Measurements from ENCODE around the gene BICDL2. TPM values are rescaled to one million over a fixed set of nuclear protein-coding genes. Genes with fewer than 3 reads are reported as not detected.
A peak's percentile ranks its signal among the peaks of the same experiment; 100 is the strongest.

The BICDL2 gene
- total and polyA plus RNA-seq, 9 donors: 0.02 to 0.66 (median 0.23) TPM; not detected in 4

DNA sequence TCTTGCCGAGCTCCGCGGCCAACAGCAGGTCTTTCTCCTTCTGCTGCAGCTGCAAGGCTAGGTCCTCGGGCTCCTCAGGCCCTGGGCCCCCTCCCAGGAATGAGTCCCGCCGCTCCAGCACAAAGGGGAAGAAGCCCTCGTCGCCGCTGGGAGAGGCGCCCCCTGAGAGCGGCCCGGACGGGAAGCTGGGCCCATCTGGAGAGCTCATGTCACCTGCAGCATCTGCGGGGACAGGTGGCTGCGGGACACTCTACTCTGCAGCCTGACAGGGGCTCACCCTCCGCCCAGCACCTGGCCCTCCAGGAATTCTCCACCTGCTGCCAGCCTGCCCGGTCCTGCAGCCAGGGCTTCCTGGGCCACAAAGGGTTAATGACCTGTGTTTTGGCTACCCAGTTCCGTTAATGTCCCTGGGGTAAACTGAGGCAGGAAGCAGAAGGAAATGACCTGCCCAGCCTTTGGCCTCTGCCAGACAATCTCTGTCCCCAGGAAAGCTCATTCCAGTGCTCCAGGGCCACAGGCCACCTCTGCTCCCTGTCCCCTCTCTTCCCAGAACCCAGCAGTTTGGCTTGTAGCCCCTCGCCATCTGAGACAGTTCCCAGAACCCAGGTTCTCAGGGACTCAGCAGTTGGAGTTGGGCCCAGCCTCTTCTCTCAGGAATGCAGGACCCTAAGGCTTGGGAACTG lies 1.3 kb downstream of the BICDL2 start:
- Histone ChIP-seq H3K4me1 (ENCODE audit: control insufficient read depth, insufficient read depth, low read length) (peaks cover 4% of the 10 kb centered on the region), H3K27ac (ENCODE audit: low read length) (no peak overlapping the region), H3K9me3 (replicated peaks; ENCODE audit: control insufficient read depth, low read depth, low read length) (no peaks in the 10 kb centered on the region), H3K36me3 (ENCODE audit: control insufficient read depth, insufficient read depth, low read length) (no peaks in the 10 kb centered on the region), H3K27me3 (ENCODE audit: control insufficient read depth, insufficient read depth, low read length) (peaks cover 96% of the 10 kb centered on the region), H3K4me3 (ENCODE audit: low read length) (no peak overlapping the region)
- 38% methylated on average over 18 of the region's 19 CpGs for WGBS (ENCODE audit: insufficient coverage)
- no peak for DNase-seq

DNA sequence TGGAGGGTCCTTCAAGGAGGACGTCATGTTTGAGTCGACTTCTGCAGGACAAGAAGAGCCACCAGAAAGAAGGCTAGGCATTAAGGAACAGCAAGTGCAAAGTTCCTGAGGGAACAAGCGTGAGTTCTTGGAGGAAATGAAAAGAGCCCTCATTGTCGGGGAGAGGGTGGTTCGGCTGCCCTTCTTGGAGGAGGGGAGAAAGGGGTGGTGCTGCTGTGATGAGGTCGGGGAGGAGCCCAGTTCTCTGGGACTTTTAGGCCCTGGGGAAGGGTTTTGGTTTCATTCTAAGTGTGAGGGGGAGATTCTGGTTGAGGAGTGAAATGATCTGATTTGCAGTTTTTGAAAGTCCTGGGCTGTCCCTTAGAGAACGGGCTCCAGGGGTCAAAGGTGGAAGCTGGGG lies 4.1 kb downstream of the BICDL2 start:
- Histone ChIP-seq H3K27me3 (ENCODE audit: control insufficient read depth, insufficient read depth, low read length) (peaks cover 92% of the 10 kb centered on the region), H3K9me3 (replicated peaks; ENCODE audit: control insufficient read depth, low read depth, low read length) (no peaks in the 10 kb centered on the region), H3K4me1 (ENCODE audit: control insufficient read depth, insufficient read depth, low read length) (peaks cover 27% of the 10 kb centered on the region), H3K4me3 (ENCODE audit: low read length) (no peak overlapping the region), H3K27ac (ENCODE audit: low read length) (no peak overlapping the region), H3K36me3 (ENCODE audit: control insufficient read depth, insufficient read depth, low read length) (no peaks in the 10 kb centered on the region)
- 41% methylated on average over 7 of the region's 7 CpGs for WGBS (ENCODE audit: insufficient coverage)
- no peak for DNase-seq

DNA sequence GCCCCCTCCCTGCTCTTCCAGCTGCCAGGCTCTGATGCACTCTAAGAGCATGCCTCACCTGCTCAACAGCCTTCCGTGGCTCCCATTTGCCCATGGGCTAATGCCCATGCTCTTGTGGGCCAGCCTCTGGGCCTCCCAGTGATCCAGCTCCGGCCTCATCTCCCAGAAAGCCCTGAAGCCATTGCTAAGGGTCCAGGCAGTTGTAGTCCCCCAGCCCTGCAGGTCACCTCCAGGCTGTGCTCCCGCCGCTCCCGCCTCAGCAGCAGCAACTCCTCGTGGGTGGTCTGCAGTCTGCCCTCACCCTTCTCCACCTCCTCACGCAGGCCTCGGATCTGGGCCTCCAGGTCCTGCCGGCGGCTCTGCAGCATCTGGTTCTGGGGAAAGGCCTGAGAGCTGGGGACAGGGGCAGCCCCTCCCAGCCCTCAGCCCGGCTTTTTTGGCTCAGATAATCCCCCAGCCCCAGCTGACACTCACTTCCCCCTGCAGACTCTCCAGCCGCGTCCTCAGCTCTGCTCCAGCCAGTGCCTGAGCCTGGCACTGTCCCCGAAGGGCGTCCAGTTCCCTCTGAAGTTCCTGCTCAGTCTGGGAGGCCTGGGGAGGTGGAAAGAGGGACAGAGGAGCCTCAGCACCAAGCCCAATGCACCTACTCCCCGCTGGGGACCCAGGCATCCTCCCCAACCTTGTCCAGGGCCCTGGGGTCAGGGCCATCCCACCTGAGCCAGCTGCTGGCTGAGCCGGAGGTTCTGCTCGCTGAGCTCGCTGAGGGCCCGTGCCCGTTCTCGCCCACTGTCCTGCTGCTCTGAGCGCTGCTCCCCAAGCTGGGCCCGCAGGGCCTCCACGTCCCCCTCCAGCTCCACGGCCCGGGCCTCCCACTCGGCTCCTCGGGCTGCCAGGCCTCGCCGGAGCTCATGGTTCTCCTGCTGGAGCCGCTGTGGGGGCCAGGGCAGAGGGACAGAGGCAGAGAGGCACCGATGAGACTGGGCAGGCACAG lies 6.2 kb downstream of the BICDL2 start:
- peaks cover 71% of the 10 kb centered on the region for H3K27me3 ChIP-seq (ENCODE audit: control insufficient read depth, insufficient read depth, low read length)
- peaks cover 31% of the 10 kb centered on the region for H3K4me1 ChIP-seq (ENCODE audit: control insufficient read depth, insufficient read depth, low read length)
- no peak overlapping the region for H3K4me3 ChIP-seq (ENCODE audit: low read length)
- no peak overlapping the region for H3K27ac ChIP-seq (ENCODE audit: low read length)
- H3K9me3 ChIP-seq (replicated peaks; ENCODE audit: control insufficient read depth, low read depth, low read length): no peaks in the 10 kb centered on the region
- 66% methylated on average over 28 of the region's 33 CpGs for whole genome bisulfite sequencing (ENCODE audit: insufficient coverage)
- DNase-seq: no peak
- H3K36me3 ChIP-seq (ENCODE audit: control insufficient read depth, insufficient read depth, low read length): peaks cover 19% of the 10 kb centered on the region

DNA sequence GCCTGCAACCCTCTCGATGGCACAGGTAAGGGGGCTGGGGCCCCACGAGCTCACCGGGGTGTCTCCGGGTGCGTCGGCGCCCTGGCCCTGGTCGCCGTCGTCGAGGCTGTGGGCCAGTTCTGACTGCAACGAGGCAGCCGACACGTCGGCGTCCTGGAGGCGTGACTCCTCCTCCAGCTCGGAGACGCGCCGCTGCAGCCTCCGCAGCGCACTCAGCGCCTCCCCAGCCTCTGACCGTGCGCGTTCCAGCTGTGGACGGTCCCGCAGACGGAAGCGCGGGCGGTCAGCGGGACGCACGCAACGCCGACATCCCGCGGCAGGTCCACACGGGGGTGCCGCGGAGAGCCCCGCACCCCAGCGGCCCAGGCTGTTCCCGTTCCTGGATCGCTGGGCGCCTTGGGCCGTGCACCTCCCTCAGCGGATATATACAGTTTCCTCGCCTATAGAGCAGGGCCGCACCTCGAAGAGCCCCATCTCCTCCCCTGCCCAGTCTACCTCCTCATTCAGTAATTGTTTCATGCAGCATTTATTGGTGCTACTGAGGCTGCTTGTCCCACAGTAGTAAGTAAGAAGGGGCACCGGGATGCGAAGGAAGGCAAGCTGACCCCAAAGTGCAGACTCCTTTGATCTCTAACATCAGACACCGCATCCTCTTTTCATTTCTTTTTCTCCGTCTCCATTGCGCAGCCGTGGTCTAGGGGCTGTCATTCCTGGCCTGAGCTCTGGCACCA lies 7.1 kb downstream of the BICDL2 start:
- H3K4me3 ChIP-seq (ENCODE audit: low read length): no peak overlapping the region

DNA sequence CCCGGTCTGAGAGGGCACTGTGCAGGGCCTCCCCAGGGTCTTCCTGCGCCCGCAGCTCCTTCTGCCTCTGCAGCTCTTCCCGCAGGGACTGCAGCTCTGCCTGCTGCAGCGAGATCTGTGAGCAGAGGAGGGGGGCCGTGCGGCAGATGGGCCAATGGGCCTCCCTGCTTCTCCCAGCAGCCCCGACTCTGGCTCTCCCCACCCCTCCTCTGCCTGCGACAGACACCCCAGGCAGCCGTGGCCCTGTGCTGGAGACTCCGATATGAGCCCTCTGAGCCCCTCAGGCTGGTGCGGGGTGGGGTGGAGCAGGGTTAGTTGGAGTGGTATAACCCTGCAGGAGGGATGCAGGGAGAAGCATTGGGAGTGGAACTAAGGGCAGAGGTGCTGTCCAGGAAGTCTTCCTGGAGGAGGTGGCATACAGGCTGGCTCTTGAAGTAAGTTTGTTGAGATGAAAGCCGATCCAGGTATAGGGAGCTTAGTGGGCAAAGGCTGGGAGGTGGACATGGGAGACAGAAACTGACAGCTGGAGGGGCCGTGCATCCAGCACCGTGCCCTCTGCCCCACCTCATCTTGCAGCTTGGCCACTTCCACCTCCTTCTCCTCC lies 7.9 kb downstream of the BICDL2 start:
- 18% methylated on average over 11 of the region's 15 CpGs for WGBS (ENCODE audit: insufficient coverage)
- H3K9me3 ChIP-seq (replicated peaks; ENCODE audit: control insufficient read depth, low read depth, low read length): no peaks in the 10 kb centered on the region
- DNase-seq: no peak
- H3K27ac ChIP-seq (ENCODE audit: low read length): no peak overlapping the region
- peaks cover 24% of the 10 kb centered on the region for H3K36me3 ChIP-seq (ENCODE audit: control insufficient read depth, insufficient read depth, low read length)
- peaks cover 34% of the 10 kb centered on the region for H3K4me1 ChIP-seq (ENCODE audit: control insufficient read depth, insufficient read depth, low read length)
- no peak overlapping the region for H3K4me3 ChIP-seq (ENCODE audit: low read length)
- peaks cover 54% of the 10 kb centered on the region for H3K27me3 ChIP-seq (ENCODE audit: control insufficient read depth, insufficient read depth, low read length)

More for the DNA sequence above, 7.1 kb downstream of the BICDL2 start:
- Histone ChIP-seq H3K36me3 (ENCODE audit: control insufficient read depth, insufficient read depth, low read length) (peaks cover 24% of the 10 kb centered on the region), H3K27me3 (ENCODE audit: control insufficient read depth, insufficient read depth, low read length) (peaks cover 62% of the 10 kb centered on the region), H3K4me1 (ENCODE audit: control insufficient read depth, insufficient read depth, low read length) (peaks cover 31% of the 10 kb centered on the region), H3K27ac (ENCODE audit: low read length) (no peak overlapping the region), H3K9me3 (replicated peaks; ENCODE audit: control insufficient read depth, low read depth, low read length) (no peaks in the 10 kb centered on the region)
- DNase-seq: no peak
- 10% methylated on average over 57 of the region's 59 CpGs for WGBS (ENCODE audit: insufficient coverage)

DNA sequence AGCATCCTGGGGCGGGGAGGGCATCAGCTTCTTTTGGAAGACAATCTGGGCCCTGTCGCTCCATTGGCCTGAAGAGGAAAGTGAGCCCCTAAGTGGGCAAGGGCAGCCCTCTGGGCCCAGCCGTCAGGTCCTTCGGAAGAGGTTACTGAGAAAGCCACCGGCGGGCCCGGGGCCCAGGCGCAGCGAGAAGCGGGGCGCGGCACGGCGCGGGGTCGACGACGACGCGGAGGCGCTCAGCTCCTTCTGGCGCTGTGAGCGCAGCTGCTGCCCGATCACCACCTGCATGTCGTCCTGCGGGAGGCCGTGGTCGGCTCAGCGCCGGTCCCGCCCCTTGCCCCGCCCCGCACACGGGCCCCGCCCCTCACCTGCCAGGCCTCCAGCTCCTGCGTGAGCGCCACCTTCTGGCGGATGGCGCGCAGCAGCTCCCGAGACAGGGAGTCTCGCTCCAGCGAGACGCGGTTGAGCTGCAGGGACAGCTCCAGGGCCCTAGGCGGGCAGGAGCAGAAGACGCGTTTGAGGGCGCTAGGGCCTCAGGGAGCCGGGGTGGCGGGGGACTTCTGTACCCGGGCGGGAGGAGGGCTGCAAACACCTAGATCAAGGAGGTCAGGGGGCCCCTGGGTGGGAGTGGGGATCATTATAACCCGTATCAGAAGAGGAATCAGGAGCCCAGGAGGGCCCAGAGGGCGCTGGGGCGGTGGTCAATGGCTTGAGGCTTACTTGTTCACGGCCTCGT lies 8.6 kb downstream of the BICDL2 start:
- DNase-seq: peak; percentile 75
- 8% methylated on average over 58 of the region's 58 CpGs for WGBS (ENCODE audit: insufficient coverage)
- Histone ChIP-seq H3K27ac (ENCODE audit: low read length) (peak overlapping the region; percentile 13), H3K4me3 (ENCODE audit: low read length) (no peak overlapping the region), H3K4me1 (ENCODE audit: control insufficient read depth, insufficient read depth, low read length) (peaks cover 40% of the 10 kb centered on the region), H3K9me3 (replicated peaks; ENCODE audit: control insufficient read depth, low read depth, low read length) (no peaks in the 10 kb centered on the region), H3K36me3 (ENCODE audit: control insufficient read depth, insufficient read depth, low read length) (peaks cover 24% of the 10 kb centered on the region), H3K27me3 (ENCODE audit: control insufficient read depth, insufficient read depth, low read length) (peaks cover 47% of the 10 kb centered on the region)

DNA sequence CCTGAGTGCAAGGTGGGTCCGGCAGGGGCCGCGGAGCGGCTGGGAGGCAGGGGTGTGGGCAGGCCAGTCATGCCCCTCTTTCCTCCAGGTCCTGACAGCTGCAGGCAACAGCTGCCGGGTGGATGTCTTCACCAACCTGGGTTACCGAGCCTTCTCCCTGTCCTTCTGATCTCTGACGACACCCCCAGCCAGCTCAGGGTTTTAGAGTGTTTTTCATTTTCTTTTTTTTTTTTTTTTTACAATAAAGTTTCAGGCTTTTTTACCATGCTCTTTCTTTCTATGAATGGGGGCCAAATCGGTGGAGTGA lies 9.3 kb downstream of the BICDL2 start:
- H3K4me1 ChIP-seq (ENCODE audit: control insufficient read depth, insufficient read depth, low read length): peaks cover 47% of the 10 kb centered on the region

DNA sequence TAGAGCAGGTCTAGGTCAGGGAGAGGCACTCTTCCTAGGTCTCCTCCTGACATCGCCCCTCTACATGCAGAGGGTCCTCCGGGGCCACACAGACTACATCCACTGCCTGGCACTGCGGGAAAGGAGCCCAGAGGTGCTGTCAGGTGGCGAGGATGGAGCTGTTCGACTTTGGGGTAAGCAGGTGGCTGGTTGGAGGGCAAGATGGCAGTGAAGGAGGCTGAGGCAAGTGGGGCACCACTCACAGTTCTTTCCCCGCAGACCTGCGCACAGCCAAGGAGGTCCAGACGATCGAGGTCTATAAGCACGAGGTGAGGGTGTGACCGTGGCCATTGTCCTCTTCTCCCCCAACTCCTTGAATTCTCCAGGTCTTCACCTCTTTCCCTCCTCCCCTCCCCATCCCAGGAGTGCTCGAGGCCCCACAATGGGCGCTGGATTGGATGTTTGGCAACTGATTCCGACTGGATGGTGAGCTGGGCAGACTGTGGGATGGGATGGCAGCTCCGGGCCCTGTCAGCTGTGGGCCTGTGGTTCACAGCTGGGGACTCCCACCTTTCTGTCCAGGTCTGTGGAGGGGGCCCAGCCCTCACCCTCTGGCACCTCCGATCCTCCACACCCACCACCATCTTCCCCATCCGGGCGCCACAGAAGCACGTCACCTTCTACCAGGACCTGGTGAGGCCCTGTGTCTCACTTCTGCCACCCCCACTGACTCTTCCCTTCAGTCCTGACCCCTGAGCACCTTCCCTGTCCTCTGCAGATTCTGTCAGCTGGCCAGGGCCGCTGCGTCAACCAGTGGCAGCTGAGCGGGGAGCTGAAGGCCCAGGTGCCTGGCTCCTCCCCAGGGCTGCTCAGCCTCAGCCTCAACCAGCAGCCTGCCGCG lies 9.9 kb downstream of the BICDL2 start:
- Histone ChIP-seq H3K4me3 (ENCODE audit: low read length) (no peak overlapping the region), H3K36me3 (ENCODE audit: control insufficient read depth, insufficient read depth, low read length) (peaks cover 26% of the 10 kb centered on the region), H3K4me1 (ENCODE audit: control insufficient read depth, insufficient read depth, low read length) (peaks cover 53% of the 10 kb centered on the region), H3K9me3 (replicated peaks; ENCODE audit: control insufficient read depth, low read depth, low read length) (no peaks in the 10 kb centered on the region), H3K27ac (ENCODE audit: low read length) (no peak overlapping the region), H3K27me3 (ENCODE audit: control insufficient read depth, insufficient read depth, low read length) (peaks cover 34% of the 10 kb centered on the region)
- WGBS (ENCODE audit: insufficient coverage): 89% methylated on average over 15 of the region's 24 CpGs
- no peak for DNase-seq

More for the DNA sequence above, 9.3 kb downstream of the BICDL2 start:
- WGBS (ENCODE audit: insufficient coverage): 80% methylated on average over 3 of the region's 8 CpGs
- DNase-seq: no peak
- H3K4me3 ChIP-seq (ENCODE audit: low read length): no peak overlapping the region
- no peak overlapping the region for H3K27ac ChIP-seq (ENCODE audit: low read length)
- peaks cover 24% of the 10 kb centered on the region for H3K36me3 ChIP-seq (ENCODE audit: control insufficient read depth, insufficient read depth, low read length)
- H3K9me3 ChIP-seq (replicated peaks; ENCODE audit: control insufficient read depth, low read depth, low read length): no peaks in the 10 kb centered on the region
- peaks cover 40% of the 10 kb centered on the region for H3K27me3 ChIP-seq (ENCODE audit: control insufficient read depth, insufficient read depth, low read length)

DNA sequence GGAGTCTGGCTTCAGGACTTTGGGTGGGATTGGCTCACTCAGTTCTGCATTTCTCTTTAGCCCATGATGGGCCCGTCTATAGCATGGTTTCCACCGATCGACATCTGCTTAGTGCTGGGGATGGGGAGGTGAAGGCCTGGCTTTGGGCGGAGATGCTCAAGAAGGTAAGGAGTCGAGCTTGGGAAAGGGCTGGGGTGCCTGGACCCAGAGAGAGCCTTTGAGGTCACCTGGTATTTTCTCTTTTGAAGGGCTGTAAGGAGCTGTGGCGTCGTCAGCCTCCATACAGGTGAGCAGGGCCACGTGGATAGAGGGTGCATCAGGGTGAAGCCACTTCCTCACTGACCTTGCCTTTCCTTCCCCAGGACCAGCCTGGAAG lies 10.8 kb downstream of the BICDL2 start:
- no peak overlapping the region for H3K4me3 ChIP-seq (ENCODE audit: low read length)
- no peaks in the 10 kb centered on the region for H3K9me3 ChIP-seq (replicated peaks; ENCODE audit: control insufficient read depth, low read depth, low read length)
- H3K27me3 ChIP-seq (ENCODE audit: control insufficient read depth, insufficient read depth, low read length): peaks cover 27% of the 10 kb centered on the region
- DNase-seq: no peak
- H3K27ac ChIP-seq (ENCODE audit: low read length): no peak overlapping the region
- peaks cover 57% of the 10 kb centered on the region for H3K4me1 ChIP-seq (ENCODE audit: control insufficient read depth, insufficient read depth, low read length)
- WGBS (ENCODE audit: insufficient coverage): 94% methylated on average over 5 of the region's 8 CpGs
- peaks cover 26% of the 10 kb centered on the region for H3K36me3 ChIP-seq (ENCODE audit: control insufficient read depth, insufficient read depth, low read length)
